Aorta (tissue), 4 donors: Measurements from ENCODE around the gene SERPINH1. TPM values are rescaled to one million over a fixed set of nuclear protein-coding genes. Genes with fewer than 3 reads are reported as not detected.

Experiments used
- polyA plus RNA-seq, 2 donors: library from polyadenylated mRNA; stranded (reverse); fragments of 200-250 nt; gene quantifications; one replicate each; pipeline ENCODE4 v1.2.3, GENCODE V29; 2013
- total RNA-seq, 2 donors: library from RNA; stranded (reverse); fragmentation: NEBNext Ultra II Directional; extraction: Animal tissue kit (Norgen Biotek cat#: 25700); gene quantifications; one replicate each; pipeline ENCODE4 v1.2.1, GENCODE V29; 2021
- donor health status: healthy with polysubstance abuse.
- donor health status: Bipolar disorder and iron deficiency.
- donor health status: DM: no; HTN: no; CAD: no.
- donor health status: DM: yes; HTN: yes; CAD: no.

The SERPINH1 gene
- total and polyA plus RNA-seq, 4 donors = 59.4 to 256 (median 159) TPM

Other genes starting within 250 kb of the SERPINH1 start
- 10 to 100 TPM; 31.3 to 76.1 TPM for gene ARRB1, start 210.6 kb upstream of the SERPINH1 start, total RNA-seq
- 10 to 100 TPM in 1 of 2 donors, 1 to 10 TPM in 1; 5.8 to 10.8 TPM for gene ARRB1, start 210.6 kb upstream of the SERPINH1 start, polyA plus RNA-seq
- 1,000 to 10,000 TPM; 1,466 to 1,593 TPM for gene RPS3, start 162.7 kb upstream of the SERPINH1 start, total RNA-seq
- 1,000 to 10,000 TPM; 2,194 to 3,688 TPM for gene RPS3, start 162.7 kb upstream of the SERPINH1 start, polyA plus RNA-seq
- gene KLHL35, start 129.1 kb upstream of the SERPINH1 start, total RNA-seq = 1 to 10 TPM; 1.3 to 3.1 TPM
- 1 to 10 TPM in 1 of 2 donors, under 1 TPM in 1; 0.75 to 2.4 TPM for gene KLHL35, start 129.1 kb upstream of the SERPINH1 start, polyA plus RNA-seq
- gene GDPD5, start 36.3 kb upstream of the SERPINH1 start, total RNA-seq = 10 to 100 TPM; 29.4 to 53.0 TPM
- 10 to 100 TPM in 1 of 2 donors, 1 to 10 TPM in 1; 3.5 to 38.9 TPM for gene GDPD5, start 36.3 kb upstream of the SERPINH1 start, polyA plus RNA-seq
- gene MAP6, start 106.8 kb downstream of the SERPINH1 start, total RNA-seq = 10 to 100 TPM in 1 of 2 donors, 1 to 10 TPM in 1; 8.8 to 13.8 TPM
- 10 to 100 TPM in 1 of 2 donors, 1 to 10 TPM in 1; 6.4 to 16.7 TPM for gene MAP6, start 106.8 kb downstream of the SERPINH1 start, polyA plus RNA-seq
- not detected for gene MOGAT2, start 155.6 kb downstream of the SERPINH1 start, total RNA-seq
- 10 to 100 TPM in 1 of 2 donors, under 1 TPM in 1; 0.15 to 13.4 TPM for gene MOGAT2, start 155.6 kb downstream of the SERPINH1 start, polyA plus RNA-seq
- gene DGAT2, start 206.5 kb downstream of the SERPINH1 start, total RNA-seq = 1 to 10 TPM; 2.3 to 4.4 TPM
- under 1 TPM; 0.41 to 0.63 TPM for gene DGAT2, start 206.5 kb downstream of the SERPINH1 start, polyA plus RNA-seq